Measurements from ENCODE around the gene CCNH. TPM values are rescaled to one million over a fixed set of nuclear protein-coding genes. Genes with fewer than 3 reads are reported as not detected.

CCNH gene
- polyA plus RNA-seq, result 176 and 192 TPM in 2 replicates

GRCh38 chr5:87412630-87413342 is at the start of gene CCNH:
TSS of gene CCNH (minus strand) at chr5:87412930. CDS start at chr5:87412794, 136 bp downstream.

Other genes with a start within 250 kb of the CCNH start
- 27.5 and 29.0 TPM in 2 replicates for gene RASA1, start 145.0 kb downstream of the CCNH start, polyA plus RNA-seq